ENCODE measurements around the gene ACSL6. TPM values are rescaled to one million over a fixed set of nuclear protein-coding genes. Genes with fewer than 3 reads are reported as not detected.
A peak's percentile ranks its signal among the peaks of the same experiment; 100 is the strongest.

The ACSL6 gene
- total RNA-seq, 2 experiments from 2014 or later: 20.8 to 21.5 TPM

- no peak for DNase-seq
- H3K36me3 Mint-ChIP-seq (ENCODE audit: low read depth): peaks cover 4% of the 10 kb centered on the region
- peaks cover 14% of the 10 kb centered on the region for H3K27me3 Mint-ChIP-seq (ENCODE audit: low read depth)
- peak overlapping the region; percentile 9 for H3K4me3 Mint-ChIP-seq
- ChIA-PET CTCF (interaction anchor here (0.7 to 1.5 kb wide), 5 partner anchors 13 to 394 kb away, joined by 3 read pairs; no protein-coding TSS in a partner anchor), POLR2A (no interaction called here)
- H3K9me3 Mint-ChIP-seq (ENCODE audit: insufficient read depth): no peaks in the 10 kb centered on the region
- peaks cover 34% of the 10 kb centered on the region for H3K4me1 Mint-ChIP-seq (ENCODE audit: low read depth)
- ATAC-seq: peak; percentile 33
- H3K27ac Mint-ChIP-seq: peak overlapping the region; percentile 14
These were observed 28.1 kb downstream of the ACSL6 start for GRCh38 chr5:131983244-131983771.

GRCh38 chr5:131981516-131981915, 29.9 kb downstream of the ACSL6 start:
- DNase-seq (no peak), ATAC-seq (no peak)
- Mint-ChIP-seq H3K27me3 (ENCODE audit: low read depth) (peaks cover 14% of the 10 kb centered on the region), H3K36me3 (ENCODE audit: low read depth) (peaks cover 7% of the 10 kb centered on the region), H3K9me3 (ENCODE audit: insufficient read depth) (no peaks in the 10 kb centered on the region), H3K27ac (no peak overlapping the region), H3K4me3 (no peak overlapping the region), H3K4me1 (ENCODE audit: low read depth) (peaks cover 42% of the 10 kb centered on the region)
- CTCF ChIA-PET: no interaction called here
- POLR2A ChIA-PET: interaction anchor here (1.1 kb wide), 1 partner anchor 19 kb away, joined by 4 read pairs; no protein-coding TSS in a partner anchor

DNA sequence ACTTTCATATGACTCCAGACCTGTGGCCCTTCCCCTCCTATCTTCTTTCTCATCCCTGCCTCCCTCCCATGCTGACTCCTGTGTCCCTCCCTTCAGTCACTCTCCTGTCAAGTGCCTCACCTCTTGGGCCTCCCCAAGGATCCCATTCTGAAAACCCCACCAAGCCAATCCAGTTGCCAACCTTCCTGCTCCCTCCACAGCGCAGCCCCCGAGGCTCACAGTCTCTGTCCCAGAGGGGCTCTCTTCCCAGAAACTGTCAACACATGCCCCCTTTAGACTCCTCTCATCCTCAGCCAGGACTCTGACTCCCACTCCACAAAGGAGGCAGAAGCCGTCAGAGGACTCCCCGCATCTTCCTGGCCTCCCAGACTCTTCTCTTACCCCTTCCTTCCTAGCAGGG, 30.8 kb downstream of the ACSL6 start:
- no peak for DNase-seq
- Mint-ChIP-seq H3K4me3 (no peak overlapping the region), H3K27me3 (ENCODE audit: low read depth) (peaks cover 14% of the 10 kb centered on the region), H3K4me1 (ENCODE audit: low read depth) (peaks cover 44% of the 10 kb centered on the region), H3K36me3 (ENCODE audit: low read depth) (peaks cover 7% of the 10 kb centered on the region), H3K27ac (peak overlapping the region; percentile 47), H3K9me3 (ENCODE audit: insufficient read depth) (no peaks in the 10 kb centered on the region)
- ChIA-PET CTCF (interaction anchor here (1.2 kb wide), 1 partner anchor 27 kb away, joined by 3 read pairs; no protein-coding TSS in a partner anchor), POLR2A (interaction anchor here (1.1 kb wide), 1 partner anchor 19 kb away, joined by 4 read pairs; no protein-coding TSS in a partner anchor)
- no peak for ATAC-seq

DNA sequence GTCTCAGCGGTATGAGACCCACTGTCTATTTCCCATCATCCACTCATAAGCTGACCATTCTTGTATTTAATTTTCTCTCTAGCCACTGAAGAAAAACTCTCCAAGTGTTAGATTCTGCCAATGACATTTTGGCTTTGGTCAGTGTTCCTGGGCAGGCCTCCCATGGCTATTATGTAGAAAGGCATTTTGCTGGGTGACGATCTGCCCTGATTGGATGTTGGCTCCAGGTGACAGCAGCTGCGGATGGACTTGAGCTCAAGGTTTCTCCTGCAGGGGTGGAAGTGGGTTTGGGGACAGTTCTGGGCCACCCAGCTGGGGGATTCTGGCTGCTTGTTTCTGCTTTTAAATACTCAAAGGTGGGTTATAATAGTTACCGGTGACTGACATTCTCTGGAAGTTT, 31.6 kb downstream of the ACSL6 start:
- no peak overlapping the region for H3K27ac Mint-ChIP-seq
- DNase-seq: no peak
- peaks cover 14% of the 10 kb centered on the region for H3K27me3 Mint-ChIP-seq (ENCODE audit: low read depth)
- ChIA-PET POLR2A (no interaction called here), CTCF (interaction anchor here (1.2 kb wide), 1 partner anchor 28 kb away, joined by 3 read pairs; no protein-coding TSS in a partner anchor)
- H3K4me1 Mint-ChIP-seq (ENCODE audit: low read depth): peaks cover 53% of the 10 kb centered on the region
- H3K9me3 Mint-ChIP-seq (ENCODE audit: insufficient read depth): no peaks in the 10 kb centered on the region
- H3K36me3 Mint-ChIP-seq (ENCODE audit: low read depth): peaks cover 7% of the 10 kb centered on the region
- no peak for ATAC-seq
- no peak overlapping the region for H3K4me3 Mint-ChIP-seq

DNA sequence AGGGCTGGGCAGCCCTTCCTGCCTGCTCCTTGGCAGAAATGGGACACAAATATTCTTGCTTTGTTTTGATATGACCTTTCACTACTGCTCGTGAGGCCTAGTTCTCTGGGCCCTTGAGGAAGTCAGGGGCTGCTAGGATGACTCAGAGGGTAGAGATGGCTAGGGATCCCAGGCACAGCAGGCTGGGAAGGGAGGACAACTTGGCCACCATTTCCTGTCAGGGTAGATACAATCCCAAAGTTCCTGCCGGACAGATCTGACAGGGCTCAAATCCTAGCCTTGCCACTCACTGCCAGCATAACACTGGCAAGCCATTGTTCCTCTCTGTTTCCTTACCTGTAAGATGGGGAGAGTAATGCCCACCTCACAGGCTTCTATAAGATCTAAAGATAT, 34.2 kb downstream of the ACSL6 start:
- H3K9me3 Mint-ChIP-seq (ENCODE audit: insufficient read depth): no peaks in the 10 kb centered on the region
- H3K27ac Mint-ChIP-seq: no peak overlapping the region
- peaks cover 11% of the 10 kb centered on the region for H3K27me3 Mint-ChIP-seq (ENCODE audit: low read depth)
- POLR2A ChIA-PET: no interaction called here
- CTCF ChIA-PET: no interaction called here
- H3K4me3 Mint-ChIP-seq: no peak overlapping the region
- H3K36me3 Mint-ChIP-seq (ENCODE audit: low read depth): peaks cover 5% of the 10 kb centered on the region
- ATAC-seq (no peak), DNase-seq (no peak)
- H3K4me1 Mint-ChIP-seq (ENCODE audit: low read depth): peaks cover 38% of the 10 kb centered on the region

DNA sequence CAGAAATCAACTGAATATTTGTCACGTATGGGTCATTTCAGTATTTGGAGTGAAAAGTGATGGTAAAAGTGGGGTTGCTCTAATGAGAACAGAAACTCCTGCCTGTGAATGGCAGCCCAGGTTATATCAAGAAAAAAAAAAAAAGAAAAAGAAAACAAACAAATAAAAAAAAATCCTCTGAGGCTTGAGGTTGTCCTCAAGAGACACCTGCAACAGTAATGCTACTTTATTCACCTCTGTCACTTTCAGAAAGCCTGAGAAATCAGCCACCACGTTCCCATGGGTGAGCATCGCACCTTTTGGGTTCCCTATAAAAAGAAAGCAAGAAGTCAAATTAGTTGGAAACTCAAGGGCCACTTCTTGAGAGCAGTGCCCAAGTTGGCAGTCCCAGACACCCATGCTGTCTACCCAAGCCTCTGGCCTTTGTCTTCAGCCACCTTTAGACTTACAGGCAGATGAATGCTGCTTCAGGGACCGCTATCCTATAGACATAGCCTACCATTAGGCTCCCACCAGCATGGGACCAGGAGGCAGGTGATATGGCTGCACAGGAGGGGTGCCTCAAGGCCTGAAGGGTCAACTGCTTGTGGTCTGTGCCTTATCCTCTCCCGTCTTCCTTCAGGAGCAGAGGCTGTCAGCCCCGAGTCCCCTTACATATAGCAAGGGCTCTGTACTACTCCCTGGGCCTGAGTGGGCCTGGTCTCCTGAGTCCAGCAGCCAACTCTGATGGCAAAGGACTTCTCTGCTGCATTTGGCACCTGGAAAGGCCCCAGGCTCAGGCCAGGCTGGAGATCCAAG, 34.8 kb downstream of the ACSL6 start:
- H3K36me3 Mint-ChIP-seq (ENCODE audit: low read depth): peaks cover 6% of the 10 kb centered on the region
- H3K27ac Mint-ChIP-seq: no peak overlapping the region
- no peak for DNase-seq
- no peak overlapping the region for H3K4me3 Mint-ChIP-seq
- ChIA-PET CTCF (no interaction called here), POLR2A (no interaction called here)
- peaks cover 38% of the 10 kb centered on the region for H3K4me1 Mint-ChIP-seq (ENCODE audit: low read depth)
- no peak for ATAC-seq
- H3K27me3 Mint-ChIP-seq (ENCODE audit: low read depth): peaks cover 11% of the 10 kb centered on the region
- H3K9me3 Mint-ChIP-seq (ENCODE audit: insufficient read depth): no peaks in the 10 kb centered on the region

- ChIA-PET CTCF (no interaction called here), POLR2A (no interaction called here)
- H3K9me3 Mint-ChIP-seq (ENCODE audit: insufficient read depth): no peaks in the 10 kb centered on the region
- H3K27me3 Mint-ChIP-seq (ENCODE audit: low read depth): peaks cover 6% of the 10 kb centered on the region
- H3K4me3 Mint-ChIP-seq: peak overlapping the region; percentile 61
- DNase-seq: peak; percentile 55
- peaks cover 6% of the 10 kb centered on the region for H3K36me3 Mint-ChIP-seq (ENCODE audit: low read depth)
- peak; percentile 71 for ATAC-seq
- peaks cover 38% of the 10 kb centered on the region for H3K4me1 Mint-ChIP-seq (ENCODE audit: low read depth)
- H3K27ac Mint-ChIP-seq: peak overlapping the region; percentile 94
These were observed 36.3 kb downstream of the ACSL6 start for GRCh38 chr5:131974956-131975726.

DNA sequence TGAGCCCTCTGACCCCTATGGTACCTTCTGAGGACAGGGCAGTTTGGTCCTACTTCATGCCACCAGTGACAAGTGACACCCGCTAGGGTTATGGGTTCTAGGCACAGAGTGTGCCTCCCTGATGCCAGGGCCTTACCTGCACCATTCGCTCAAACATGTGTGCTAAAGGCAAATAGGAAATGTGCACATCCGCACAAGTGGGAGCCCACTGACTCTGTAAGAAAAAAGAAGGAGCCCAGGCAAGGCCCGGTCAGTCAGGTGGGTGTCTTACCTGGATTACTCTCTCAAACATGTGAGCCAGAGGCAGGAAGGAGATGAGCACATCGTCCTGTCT, 36.9 kb downstream of the ACSL6 start:
- peaks cover 38% of the 10 kb centered on the region for H3K4me1 Mint-ChIP-seq (ENCODE audit: low read depth)
- peak overlapping the region; percentile 94 for H3K27ac Mint-ChIP-seq
- CTCF ChIA-PET: no interaction called here
- H3K9me3 Mint-ChIP-seq (ENCODE audit: insufficient read depth): no peaks in the 10 kb centered on the region
- H3K4me3 Mint-ChIP-seq: peak overlapping the region; percentile 61
- ATAC-seq (peak; percentile 35), DNase-seq (no peak)
- peaks cover 6% of the 10 kb centered on the region for H3K36me3 Mint-ChIP-seq (ENCODE audit: low read depth)
- peaks cover 2% of the 10 kb centered on the region for H3K27me3 Mint-ChIP-seq (ENCODE audit: low read depth)
- POLR2A ChIA-PET: no interaction called here

DNA sequence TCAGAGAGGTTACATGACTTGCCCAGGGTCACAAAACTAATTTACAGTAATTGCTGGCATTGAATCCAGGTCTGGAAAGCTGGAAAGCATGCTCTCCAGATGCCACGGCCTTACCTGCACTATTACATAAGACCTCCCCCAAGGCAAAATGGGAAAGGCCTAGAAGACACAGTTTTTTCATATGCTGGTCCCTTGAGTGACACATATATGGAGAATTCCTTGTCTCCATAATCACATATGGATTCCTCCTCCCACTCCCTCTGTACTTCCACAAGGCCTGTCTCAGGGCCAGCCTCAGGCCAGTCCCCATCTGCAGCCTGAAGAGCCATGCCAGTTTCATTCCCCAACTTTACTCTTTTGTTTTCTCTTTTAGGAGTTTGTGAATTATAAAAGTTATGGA, 37.4 kb downstream of the ACSL6 start:
- CTCF ChIA-PET: interaction anchor here (0.9 kb wide), 1 partner anchor 33 kb away, joined by 3 read pairs; no protein-coding TSS in a partner anchor
- no peak for DNase-seq
- Mint-ChIP-seq H3K9me3 (ENCODE audit: insufficient read depth) (no peaks in the 10 kb centered on the region), H3K4me3 (peak overlapping the region; percentile 61), H3K36me3 (ENCODE audit: low read depth) (peaks cover 6% of the 10 kb centered on the region), H3K27ac (peak overlapping the region; percentile 94), H3K4me1 (ENCODE audit: low read depth) (peaks cover 38% of the 10 kb centered on the region), H3K27me3 (ENCODE audit: low read depth) (no peaks in the 10 kb centered on the region)
- ATAC-seq: no peak
- POLR2A ChIA-PET: no interaction called here

DNA sequence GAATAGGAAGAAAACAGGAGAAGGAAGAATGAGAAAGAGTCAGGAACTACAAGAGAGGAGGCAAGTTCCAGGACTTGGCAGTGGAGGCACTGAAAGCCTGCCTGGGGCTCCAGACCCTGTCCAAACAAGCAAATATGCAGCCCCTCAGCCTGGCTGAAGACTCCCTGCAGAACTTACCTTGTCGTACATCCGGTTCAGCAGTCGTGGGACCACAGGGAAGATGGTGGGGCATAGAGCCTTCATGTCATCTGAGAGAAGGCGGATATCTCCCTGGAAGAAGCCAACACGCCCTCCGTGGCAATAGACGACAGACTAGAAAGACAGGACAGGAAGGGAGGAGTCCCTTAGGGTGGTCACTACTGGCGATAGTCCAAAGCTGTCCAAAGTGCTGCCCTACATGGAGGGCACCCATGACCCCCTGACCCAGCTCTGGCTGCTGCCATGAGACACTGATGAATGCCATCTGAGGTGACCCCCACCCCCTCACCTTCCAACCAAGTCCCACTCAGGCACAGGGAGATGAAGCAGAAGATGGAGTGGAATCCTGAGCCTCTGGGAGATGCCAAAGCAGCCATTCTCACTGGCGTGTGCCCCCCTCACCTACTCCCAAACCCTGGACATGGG, 38.3 kb downstream of the ACSL6 start:
- POLR2A ChIA-PET: no interaction called here
- Mint-ChIP-seq H3K27ac (peak overlapping the region; percentile 37), H3K4me1 (ENCODE audit: low read depth) (peaks cover 38% of the 10 kb centered on the region), H3K4me3 (no peak overlapping the region), H3K36me3 (ENCODE audit: low read depth) (peaks cover 4% of the 10 kb centered on the region), H3K9me3 (ENCODE audit: insufficient read depth) (no peaks in the 10 kb centered on the region), H3K27me3 (ENCODE audit: low read depth) (no peaks in the 10 kb centered on the region)
- no peak for DNase-seq
- no peak for ATAC-seq
- CTCF ChIA-PET: interaction anchor here (0.9 kb wide), 1 partner anchor 34 kb away, joined by 3 read pairs; no protein-coding TSS in a partner anchor

- Mint-ChIP-seq H3K27me3 (ENCODE audit: low read depth) (no peaks in the 10 kb centered on the region), H3K4me3 (no peak overlapping the region), H3K27ac (no peak overlapping the region), H3K9me3 (ENCODE audit: insufficient read depth) (no peaks in the 10 kb centered on the region), H3K4me1 (ENCODE audit: low read depth) (peaks cover 1% of the 10 kb centered on the region), H3K36me3 (ENCODE audit: low read depth) (peaks cover 11% of the 10 kb centered on the region)
- peak; percentile 19 for DNase-seq
- ChIA-PET POLR2A (no interaction called here), CTCF (interaction anchor here (3.0 kb wide), 1 partner anchor 39 kb away, joined by 7 read pairs; no protein-coding TSS in a partner anchor)
- no peak for ATAC-seq
These were observed 43.0 kb downstream of the ACSL6 start for GRCh38 chr5:131968396-131968954.

Data from activated CD8-positive, alpha-beta T cell treated with anti-CD3 and anti-CD28 coated beads, Interleukin-2, amount 10 ng/mL, durations not matched to agents 7 days and 5 days (primary cell).